ENCODE results near the gene FMN1. TPM values are rescaled to one million over a fixed set of nuclear protein-coding genes. Genes with fewer than 3 reads are reported as not detected.

FMN1 gene
- total RNA-seq, 1 experiment from 2014 or later, result 3.9 TPM

- intact Hi-C loops (cut with micrococcal nuclease; ENCODE audit: unreplicated experiment), result loop anchor here (5.0 to 10.0 kb wide), 2 partner anchors 104 to 291 kb away; no protein-coding TSS in a partner anchor
- H3K4me3 ChIP-seq (ENCODE audit: low read depth in 2 of 2, low read length in 2 of 2), result no peak overlapping the region
- ChIA-PET POLR2A (interaction anchor here (0.6 kb wide), 1 partner anchor 76 kb away, joined by 4 read pairs; no protein-coding TSS in a partner anchor), CTCF (interaction anchor here (0.9 to 1.4 kb wide), 2 partner anchors 20 to 112 kb away, joined by 4 to 8 read pairs; no protein-coding TSS in a partner anchor)
- no peaks in the 10 kb centered on the region for H3K4me1 ChIP-seq (ENCODE audit: control insufficient read depth, insufficient read depth, low read length)
- H3K9me3 ChIP-seq (ENCODE audit: control insufficient read depth, insufficient read depth, low read depth, low read length), result no peaks in the 10 kb centered on the region
- DNase-seq (ENCODE audit: low read depth, low spot score), result no peak
- H3K36me3 ChIP-seq (ENCODE audit: control insufficient read depth, insufficient read depth, low read length), result no peaks in the 10 kb centered on the region
- peak; percentile 48; the same call in 1 of the 2 replicates for ATAC-seq
- no TSS peak for BruUV-seq (replicated peaks)
- H3K27ac ChIP-seq (ENCODE audit: low read length), result no peak overlapping the region
- H3K27me3 ChIP-seq (ENCODE audit: control insufficient read depth, insufficient read depth, low read length), result no peaks in the 10 kb centered on the region
- in situ Hi-C loops (cut with HindIII; ENCODE audit: low pct_unique_long_range_greater_than_20kb, low sequenced_read_pairs), result no loop called here
- TF ChIP-seq TCF7L2 (IDR thresholded peaks at IDR 0.05; ENCODE audit: low read depth, low read length) (no peak), CTCF (IDR thresholded peaks at IDR 0.05) (peak; percentile 74)
Observed at GRCh38 chr15:32956006-32956405, 238.5 kb downstream of the FMN1 start.

- no peaks in the 10 kb centered on the region for H3K27me3 ChIP-seq (ENCODE audit: control insufficient read depth, insufficient read depth, low read length)
- no peaks in the 10 kb centered on the region for H3K36me3 ChIP-seq (ENCODE audit: control insufficient read depth, insufficient read depth, low read length)
- ChIA-PET CTCF (no interaction called here), POLR2A (no interaction called here)
- intact Hi-C loops (cut with micrococcal nuclease; ENCODE audit: unreplicated experiment), result loop anchor here (10.0 kb wide), 1 partner anchor 289 kb away; no protein-coding TSS in a partner anchor
- H3K9me3 ChIP-seq (ENCODE audit: control insufficient read depth, insufficient read depth, low read depth, low read length), result no peaks in the 10 kb centered on the region
- BruUV-seq (replicated peaks), result no TSS peak
- in situ Hi-C loops (cut with HindIII; ENCODE audit: low pct_unique_long_range_greater_than_20kb, low sequenced_read_pairs), result no loop called here
- ATAC-seq (no peak), DNase-seq (ENCODE audit: low read depth, low spot score) (no peak)
- TF ChIP-seq TCF7L2 (IDR thresholded peaks at IDR 0.05; ENCODE audit: low read depth, low read length) (no peak), SIN3A (IDR thresholded peaks at IDR 0.05; ENCODE audit: borderline replicate concordance, insufficient read depth, low read depth, low read length) (no peak), CTCF (IDR thresholded peaks at IDR 0.05) (no peak), REST (IDR thresholded peaks at IDR 0.05; ENCODE audit: insufficient read depth in 1 of 2, low read depth in 2 of 2, low read length in 1 of 2) (no peak), POLR2AphosphoS5 (IDR thresholded peaks at IDR 0.05; ENCODE audit: low read depth, low read length) (no peak)
- H3K4me3 ChIP-seq (ENCODE audit: low read depth in 2 of 2, low read length in 2 of 2), result no peak overlapping the region
- no peak overlapping the region for H3K27ac ChIP-seq (ENCODE audit: low read length)
- no peaks in the 10 kb centered on the region for H3K4me1 ChIP-seq (ENCODE audit: control insufficient read depth, insufficient read depth, low read length)
Observed at GRCh38 chr15:32953533-32953910, 241.0 kb downstream of the FMN1 start.
